Measurements from ENCODE around the gene PSPN.
A peak's percentile ranks its signal among the peaks of the same experiment; 100 is the strongest.
"Not testable (repeated sequence)": the region's sequence is repeated elsewhere in the genome, so short reads cannot be mapped to it uniquely, and the experiment has no call there.

Gene PSPN

DNA sequence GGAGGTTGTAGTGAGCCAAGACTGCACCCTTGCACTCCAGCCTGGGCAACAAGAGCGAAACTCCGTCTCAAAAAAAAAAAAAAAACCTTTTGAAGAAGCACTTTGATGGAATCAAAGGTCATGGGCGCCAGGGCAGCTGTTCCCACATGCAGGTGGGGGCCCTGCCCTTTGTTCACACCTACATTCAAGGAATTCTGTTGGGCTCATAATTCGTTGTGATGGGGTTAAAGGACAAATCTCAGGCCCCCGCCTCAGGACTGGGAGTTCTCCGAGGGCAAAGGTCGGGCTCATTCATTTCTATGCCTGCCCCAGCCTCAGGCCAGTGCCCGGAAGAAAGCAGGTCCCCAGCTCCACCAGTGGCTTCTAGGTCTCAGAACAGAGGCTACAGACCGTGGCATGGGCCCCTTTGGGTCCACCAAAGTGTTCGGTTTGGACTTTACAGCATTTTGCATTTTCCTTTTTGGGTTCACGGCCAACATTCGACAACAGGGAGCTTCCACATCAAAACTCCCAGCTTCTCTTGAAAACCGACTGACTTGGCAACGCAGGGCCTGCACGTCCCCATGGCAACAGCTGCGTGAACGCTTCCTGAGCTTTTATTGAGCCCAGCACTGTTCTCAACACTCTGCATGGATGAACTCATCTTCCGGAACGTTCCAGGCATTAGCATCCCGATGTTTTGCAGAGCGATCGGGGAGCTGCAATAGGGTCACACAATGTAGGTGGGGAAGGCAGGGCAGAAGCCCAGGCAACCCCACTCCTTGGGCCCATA lies 27.3 kb upstream of the PSPN start:
- DNase-seq: no peak

DNA sequence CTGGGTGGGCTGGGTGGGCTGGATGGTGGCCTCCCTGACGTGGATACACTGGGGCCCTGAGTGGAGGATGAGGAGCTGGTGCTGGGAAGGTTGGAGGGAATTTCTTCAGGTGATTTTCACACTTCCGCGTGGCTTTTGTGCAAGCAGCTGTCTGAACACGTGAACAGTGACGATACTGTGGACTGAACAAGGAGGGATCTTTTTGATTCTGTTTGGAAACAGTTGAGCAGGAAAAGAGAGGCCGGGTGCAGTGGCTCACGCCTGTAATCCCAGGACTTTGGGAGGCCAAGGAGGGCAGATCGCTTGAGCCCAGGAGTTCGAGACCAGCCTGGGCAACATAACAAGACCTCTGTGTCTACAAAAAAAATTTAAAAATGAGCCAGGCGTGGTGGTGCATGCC lies 26.3 kb upstream of the PSPN start:
- DNase-seq: no peak

DNA sequence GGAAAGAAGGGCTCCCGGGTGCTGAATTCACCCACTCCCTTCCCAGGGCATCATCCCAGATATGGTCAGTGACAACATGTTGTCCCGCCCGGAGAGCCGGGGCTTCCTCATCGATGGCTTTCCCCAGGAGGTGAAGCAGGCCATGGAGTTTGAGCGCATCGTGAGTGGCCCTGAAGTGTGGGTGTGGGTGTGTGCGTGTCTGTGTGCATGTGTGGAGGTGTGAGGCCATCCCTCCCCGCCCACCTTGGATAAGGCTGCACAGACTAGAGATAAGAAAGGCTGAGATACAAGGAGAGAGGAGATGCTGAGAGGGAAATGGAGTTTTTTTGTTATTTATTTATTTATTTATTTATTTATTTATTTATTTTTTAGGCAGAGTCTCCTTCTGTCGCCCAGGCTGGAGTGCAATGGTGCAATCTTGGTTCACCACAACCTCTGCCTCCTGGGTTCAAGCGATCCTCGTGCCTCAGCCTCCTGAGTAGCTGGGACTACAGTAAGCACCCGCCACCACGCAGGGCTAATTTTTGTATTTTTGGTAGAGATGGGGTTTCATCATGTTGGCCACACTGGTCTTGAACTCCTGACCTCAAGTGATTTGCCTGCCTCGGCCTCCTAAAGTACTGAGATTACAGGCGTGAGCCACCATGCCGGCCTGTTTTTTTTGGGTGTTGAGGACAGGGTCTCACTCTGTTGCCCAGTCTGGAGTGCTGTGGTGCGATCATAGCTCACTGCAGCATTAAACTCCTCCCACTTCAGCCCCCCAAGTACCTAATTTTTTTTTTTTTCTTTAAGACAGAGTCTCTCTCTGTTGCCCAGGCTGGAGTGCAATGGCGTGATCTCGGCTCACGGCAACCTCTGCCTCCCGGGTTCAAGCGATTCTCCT lies 24.6 kb upstream of the PSPN start:
- DNase-seq: not testable (repeated sequence)

DNA sequence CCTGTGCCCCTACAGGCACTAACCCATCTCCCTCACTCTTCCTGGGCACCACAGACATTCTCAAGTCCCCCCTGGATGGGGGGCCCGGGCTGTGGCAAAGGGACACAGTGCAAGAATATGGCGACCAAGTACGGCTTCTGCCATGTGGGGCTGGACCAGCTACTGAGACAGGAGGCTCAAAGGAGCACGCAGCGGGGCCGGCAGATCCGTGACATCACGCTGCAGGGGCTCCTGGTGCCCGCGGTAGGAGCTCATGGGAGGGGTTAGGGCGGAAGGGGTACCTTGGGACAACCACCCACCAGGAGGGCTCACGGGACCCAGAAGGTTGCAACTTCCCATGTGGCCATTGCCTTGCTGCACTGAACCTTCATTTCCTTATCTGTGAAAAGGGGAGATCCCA lies 20.6 kb upstream of the PSPN start:
- no peak for DNase-seq

DNA sequence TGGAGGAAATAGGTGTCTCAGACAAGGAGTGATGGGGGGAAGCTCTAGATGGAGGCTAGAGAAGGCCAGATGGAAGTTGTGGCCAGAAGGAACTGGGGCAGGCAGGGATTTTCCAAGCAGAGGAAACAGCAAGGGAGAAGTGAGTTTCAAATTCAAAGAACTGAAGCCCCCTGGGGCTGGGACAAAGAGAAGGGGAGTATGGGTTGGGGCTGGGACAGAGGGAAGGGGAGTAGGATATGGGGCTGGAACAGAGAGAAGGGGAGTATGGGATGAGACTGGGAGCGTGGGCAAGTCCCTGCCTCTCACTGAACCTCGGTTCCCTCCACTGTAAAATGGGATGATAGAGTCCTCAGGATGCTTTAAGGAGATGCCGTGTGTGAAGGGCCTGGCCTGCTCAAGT lies 19.1 kb upstream of the PSPN start:
- DNase-seq: no peak

DNA sequence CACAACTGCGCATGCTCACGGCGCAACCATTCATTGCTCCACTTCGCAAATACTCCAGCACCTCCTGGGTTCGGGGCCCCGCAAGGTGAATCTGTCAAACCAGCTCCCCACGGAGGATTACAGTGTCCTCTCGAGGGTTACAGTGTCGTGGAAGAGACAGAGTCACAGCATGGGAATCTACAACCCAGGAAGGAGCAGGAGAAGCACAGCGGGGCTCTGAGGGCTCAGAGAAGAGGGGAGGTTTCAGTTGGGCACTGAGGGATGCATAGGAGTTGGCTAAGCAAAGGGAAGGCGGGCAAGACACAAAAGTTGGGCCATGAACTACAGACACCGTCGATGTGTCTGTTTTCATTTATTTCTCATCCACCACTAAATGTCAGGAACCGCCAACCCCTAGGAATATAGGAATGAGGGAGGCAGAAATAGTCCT lies 18.3 kb upstream of the PSPN start:
- peak; percentile 51 for DNase-seq

DNA sequence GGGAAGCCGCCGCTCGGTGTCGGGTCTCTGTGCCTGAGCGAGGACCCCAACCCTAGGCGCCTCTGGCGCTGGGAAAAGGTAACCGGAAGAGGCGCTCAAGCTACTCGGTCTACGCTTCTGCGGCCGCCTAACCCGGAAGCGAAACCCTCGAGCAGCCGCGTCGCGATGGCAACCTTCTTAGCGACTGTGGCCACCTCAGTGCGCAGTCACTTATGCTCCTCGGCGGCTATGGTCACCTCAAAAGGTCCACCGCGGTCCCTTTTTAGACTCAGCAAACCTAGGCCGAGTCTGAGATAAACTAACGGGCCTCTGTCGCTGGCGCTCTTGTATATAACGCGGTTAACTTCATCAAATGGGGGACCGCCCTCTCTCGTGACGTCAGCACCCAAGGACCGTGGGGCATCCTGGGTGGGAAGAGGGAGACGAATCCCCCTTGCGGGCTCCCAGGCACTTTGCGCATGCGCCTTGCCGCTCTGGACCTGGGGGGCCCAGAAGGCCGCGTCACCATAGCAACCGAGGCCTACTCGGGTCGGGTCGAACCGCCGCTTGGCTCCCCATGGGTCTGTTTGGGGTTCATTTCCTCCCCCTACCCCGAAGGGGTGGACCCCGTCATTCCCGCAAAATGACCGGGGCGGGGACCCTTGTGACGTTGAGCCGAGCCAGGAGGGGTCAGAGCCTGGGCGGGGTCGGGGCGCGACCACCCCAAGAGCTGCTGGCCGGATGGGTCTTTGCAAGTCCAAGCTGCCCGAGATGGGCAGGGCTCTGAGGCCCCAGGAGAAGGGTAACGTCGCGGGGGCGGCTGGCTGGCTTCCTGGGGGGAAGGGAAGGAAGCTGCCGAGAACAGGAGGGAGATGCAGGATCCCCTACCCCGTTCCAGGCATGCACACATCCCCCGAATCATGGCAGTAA lies 17.6 kb upstream of the PSPN start, which contains the start of gene GTF2F1:
Gene GTF2F1, minus strand, starts transcription at position 91 of the 909 bp plus-strand sequence. CDS start 169 bp downstream, outside the sequence.
- DNase-seq: peak; percentile 92

DNA sequence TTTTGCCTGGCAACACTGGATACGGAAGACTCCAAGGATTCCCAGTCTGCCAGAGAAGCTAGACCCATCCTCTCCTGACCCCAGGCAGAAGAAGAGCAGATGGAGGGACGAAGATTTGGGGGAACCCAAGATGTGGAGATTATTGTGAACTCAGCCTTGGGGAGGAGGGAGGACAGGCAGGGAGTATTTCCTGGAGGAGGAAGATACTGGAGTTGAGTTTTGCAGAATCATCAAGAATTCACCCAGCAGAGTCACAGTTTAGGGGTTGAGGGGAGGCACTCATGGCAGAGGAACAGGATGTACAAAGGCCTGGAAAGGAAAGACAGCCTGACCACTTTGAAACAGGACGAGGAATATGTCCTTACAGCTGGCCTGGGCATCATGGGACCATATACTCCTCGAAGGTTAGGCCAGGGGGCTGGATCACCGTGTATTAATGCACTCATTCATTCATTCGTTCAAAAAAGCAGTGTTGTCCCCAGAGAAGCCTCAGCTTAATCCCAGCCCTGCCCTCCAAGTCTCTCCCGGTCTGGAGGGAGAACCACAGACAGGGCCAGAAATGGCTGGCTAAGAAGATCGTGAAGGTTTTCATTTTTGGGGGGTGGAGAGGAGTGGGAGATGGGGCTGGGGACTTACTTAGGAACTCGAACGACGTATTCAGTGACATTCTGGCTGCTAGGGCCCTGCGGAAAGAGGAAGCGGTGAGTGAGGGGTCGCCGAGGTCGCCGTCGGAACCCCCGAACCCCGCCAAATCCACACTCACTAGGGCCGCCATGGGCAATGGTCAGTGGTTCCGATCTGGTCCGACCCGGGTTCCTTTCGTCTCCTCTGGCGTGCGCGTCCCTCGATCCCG lies 16.7 kb upstream of the PSPN start:
- no peak for DNase-seq

DNA sequence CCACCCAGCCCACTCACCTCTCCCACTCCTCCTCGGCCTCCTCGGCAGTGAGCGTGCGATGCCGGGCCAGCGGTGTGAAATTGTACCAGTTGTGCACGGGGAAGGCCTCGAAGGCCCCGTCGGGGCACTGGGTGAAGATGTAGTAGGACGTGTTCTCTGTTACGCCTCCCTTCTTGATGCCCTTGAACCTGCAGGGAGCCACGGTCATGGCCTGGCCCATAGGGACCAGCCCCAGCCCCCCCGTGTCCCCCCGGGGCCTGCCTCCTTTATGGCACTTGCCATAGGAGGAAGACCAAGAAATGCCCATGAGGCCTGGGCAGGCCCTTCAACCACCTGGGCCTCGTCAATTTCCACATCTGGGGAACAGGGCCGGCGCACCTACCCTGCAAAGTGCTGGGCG lies 11.6 kb upstream of the PSPN start:
- no peak for DNase-seq

DNA sequence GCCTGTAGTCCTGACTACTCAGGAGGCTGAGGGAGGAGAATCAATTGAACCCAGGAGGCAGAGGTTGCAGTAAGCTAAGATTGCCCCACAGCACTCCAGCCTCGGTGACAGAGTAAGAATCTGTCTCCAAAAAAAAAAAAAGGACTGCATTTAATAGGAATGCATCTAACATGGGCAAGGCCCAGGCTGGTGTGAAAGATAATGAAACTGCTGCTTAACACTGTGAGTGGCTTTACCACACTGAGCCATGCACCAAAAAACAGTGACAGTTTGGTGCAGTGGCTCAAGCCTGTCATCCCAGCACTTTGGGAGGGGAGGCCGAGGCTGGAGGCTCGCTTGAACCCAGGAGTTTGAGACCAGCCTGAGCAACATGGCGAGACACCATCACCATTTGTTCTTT lies 8.6 kb upstream of the PSPN start:
- no peak for DNase-seq

DNA sequence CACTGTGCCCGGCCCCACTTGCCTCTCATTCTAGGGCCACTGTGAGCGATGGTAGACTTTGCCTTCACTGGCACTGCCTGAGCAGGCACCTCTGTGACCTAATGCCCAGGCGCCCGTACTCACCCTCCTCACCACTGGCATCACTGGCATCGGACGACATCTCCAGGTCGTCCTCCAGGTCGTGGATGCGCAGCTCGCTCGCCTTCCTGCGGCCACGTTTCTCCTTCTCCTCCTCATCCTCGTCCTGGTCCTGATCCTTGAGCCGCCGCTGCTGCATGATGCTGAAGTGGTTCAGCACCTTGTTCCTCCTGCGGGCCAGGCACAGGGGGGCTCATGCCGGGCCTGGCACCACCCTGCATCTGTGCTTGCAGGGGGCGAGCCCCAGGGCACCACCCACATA lies 7.5 kb upstream of the PSPN start:
- no peak for DNase-seq

DNA sequence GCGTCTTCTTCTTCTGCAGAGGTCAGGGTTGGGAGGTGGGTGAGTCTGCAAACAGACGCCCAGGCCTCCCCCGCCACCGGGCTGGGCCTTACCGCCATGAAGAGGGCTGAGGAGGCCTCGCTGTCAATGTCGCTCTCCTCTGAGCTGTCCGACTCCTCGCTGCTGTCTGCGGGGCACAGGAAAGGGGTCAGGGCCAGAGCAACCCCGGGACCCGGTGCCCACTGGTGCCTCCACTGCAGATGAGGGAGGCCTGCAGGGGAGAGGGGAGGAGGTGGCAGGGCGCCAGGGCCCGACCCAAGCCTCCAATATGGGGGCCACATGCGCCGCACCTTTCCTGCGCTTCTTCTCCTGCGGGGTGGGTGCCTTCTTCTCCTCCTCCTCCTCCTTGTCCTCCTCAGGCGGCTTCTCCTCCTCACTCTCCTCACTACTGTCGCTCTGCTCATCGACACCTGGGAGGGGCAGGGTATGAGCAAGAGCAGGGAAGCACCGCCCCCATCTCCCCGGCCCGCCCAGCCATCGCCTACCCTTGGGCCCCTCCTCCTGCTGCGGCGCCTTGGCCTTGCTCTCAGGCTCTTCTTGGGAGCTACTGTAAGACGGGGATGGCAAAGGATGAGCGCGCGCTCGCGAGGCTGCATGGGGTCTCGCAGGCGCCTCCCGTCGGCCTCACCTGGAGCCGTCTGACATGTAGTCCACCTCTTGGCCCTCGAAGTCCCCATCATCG lies 5.5 kb upstream of the PSPN start:
- no peak for DNase-seq

DNA sequence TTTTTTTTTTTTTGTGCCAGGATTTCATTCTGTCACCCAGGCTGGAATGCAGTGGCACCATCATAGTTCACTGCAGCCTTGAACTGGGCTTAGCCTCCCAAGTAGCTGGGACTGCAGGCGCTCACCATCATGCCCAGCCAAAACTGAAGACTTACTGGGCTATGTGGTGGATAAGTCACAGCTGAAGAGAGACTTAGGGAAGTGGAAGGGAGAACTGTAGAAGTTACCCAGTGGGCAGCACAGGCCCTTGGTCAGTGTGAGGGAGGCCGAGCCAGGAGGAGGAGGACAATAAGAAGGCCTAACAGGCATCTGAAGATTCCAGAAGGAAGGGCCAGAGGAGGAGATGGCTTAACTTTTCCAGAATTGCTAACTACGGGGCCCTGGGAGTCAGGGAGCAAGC lies 4.0 kb upstream of the PSPN start:
- DNase-seq: no peak

DNA sequence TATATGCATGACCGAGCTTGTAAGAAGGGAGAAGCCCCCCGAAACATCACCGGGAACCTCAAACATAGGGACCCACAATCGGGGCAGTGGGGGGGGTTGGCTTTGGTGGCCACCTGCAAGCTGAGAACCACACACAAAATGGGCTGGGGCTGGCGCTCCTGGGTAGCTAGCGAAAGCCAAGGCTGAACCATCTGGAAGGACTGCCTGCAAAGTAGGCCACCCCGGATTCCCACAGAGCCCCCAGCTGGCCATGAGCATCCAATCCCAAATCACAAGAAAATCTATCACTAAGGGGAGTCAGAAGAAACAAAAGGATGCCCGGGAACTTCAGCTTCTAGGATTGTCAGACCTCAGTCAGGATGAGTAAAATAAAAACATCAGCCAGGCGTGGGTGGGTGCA lies 2.8 kb upstream of the PSPN start:
- no peak for DNase-seq

DNA sequence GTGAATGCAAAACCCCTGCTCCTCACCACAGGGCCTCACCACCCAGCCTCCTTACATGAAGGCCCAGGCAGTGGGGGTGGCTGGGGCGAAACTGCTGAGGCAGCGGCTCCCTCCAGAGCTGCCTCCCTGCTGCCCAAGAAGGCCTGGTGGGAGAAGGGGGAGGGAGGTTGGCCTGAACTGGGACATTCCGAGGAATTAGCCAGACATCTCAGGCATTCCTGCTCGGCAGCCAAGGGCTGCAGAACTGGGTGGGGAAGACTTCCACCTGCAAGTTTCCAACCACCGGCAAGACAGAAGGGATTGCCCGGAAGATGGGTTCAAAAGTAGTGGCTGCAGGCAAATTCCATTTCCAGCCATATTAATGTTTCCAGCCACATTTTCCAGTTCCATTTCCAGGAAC lies 2.3 kb upstream of the PSPN start:
- no peak for DNase-seq

DNA sequence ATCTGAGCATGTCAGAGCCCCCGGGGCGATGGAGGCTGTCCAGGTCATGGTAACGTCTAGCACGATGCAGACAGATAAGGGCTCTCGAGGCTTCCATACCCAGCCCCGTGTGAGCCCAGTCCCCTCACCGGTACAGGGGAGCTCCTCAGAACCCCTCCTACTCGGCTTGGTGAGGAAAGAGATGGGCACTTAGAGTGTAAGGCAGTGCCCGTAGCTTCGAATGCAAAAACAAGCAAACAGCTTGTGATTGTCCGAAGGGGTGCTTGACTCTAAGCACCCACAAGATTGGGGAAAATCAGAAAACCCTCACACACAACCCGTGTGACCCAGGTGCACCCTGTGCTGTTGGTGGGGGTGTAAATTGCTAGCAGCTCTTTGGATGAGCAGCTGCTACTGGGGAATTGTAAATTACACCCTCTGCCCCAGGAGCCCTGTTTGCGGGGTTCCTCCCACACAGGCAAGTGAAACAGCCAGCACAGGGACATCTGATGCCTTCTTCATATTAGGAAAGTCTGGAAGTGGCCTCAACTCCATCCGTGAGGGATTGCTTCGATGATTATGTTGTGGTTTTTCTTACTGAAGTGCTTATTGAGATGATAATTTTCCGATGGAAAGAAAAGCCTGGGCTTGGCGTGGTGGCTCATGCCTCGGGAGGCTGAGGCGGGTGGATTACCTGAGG lies 918 bp upstream of the PSPN start:
- no peak for DNase-seq

DNA sequence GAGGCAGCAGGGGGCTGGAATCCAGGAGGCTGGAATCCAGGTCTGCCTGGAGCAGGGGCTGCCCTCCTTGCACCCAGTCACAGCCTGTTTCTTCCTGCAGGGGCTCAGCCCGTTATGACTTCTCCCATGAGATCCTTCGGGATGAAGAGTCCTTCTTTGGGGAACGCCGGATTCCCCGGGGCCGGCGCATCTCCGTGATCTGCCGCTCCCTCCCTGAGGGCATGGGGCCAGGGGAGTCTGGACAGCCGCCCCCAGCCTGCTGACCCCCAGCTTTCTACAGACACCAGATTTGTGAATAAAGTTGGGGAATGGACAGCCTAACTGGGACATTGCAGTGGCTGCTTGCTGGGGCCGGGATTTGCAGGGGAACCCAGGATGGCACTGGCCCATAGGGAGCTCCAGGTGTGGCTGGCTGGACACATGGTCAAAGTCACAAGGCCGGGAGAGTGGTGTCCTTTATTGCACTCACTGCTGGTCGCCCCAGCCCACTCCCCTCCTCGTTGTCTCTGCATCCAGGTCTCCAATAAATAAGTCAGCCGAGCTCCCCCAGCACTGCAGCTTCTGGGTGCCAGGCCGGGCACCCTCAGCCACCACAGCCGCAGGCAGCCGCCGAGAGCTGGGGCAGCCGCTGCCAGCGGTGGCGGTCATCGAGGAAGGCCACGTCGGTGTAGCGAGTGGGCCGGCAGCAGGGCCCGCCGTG lies 872 bp downstream of the PSPN start:
- DNase-seq: no peak

DNA sequence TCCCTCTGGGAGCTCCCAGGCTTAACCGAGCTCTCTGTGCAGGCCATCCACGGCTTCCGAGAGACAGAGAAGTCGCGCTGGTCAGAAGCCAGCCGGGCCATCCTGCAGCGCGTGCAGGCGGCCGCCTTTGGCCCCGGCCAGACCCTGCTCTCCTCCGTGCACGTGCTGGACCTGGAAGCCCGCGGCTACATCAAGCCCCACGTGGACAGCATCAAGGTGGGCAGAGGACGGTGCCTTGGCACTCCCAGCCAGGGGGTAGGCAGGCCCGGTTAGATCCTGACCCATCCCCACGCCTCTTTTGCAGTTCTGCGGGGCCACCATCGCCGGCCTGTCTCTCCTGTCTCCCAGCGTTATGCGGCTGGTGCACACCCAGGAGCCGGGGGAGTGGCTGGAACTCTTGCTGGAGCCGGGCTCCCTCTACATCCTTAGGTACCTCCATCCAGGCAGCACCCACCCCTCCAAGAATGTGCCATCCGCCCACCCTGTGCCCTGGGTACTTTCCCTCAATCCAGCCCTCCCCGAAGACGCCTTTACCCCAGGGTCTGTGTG lies 1.5 kb downstream of the PSPN start:
- no peak for DNase-seq

DNA sequence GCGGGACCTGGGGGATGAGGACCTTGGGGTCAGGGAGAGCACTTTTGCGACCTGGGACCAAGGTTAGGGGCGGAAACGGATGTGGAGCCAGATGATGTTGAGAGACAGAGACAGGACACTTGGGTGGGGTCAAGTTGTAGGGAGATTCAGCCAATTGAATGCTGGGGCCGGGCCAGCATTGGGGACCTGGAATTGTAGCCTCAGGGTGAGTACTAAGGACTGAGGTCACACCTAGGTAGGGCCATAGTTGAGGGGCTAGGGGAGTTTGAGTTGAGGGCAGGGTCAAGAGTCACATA lies 2.0 kb downstream of the PSPN start:
- DNase-seq: no peak

Data from RPMI8226 (cell line).